ENCODE measurements around the gene SH3PXD2A.

- TF ChIP-seq CEBPB (IDR thresholded peaks at IDR 0.05; ENCODE audit: low read depth, low read length), result no peak
- TF ChIP-seq CTCF (conservative IDR thresholded peaks at IDR 0.05; ENCODE audit: low read depth, low read length), result no peak
- no peak for TF ChIP-seq FOS (IDR thresholded peaks at IDR 0.05; ENCODE audit: low read depth, low read length)
- no peak for TF ChIP-seq POLR2A (IDR thresholded peaks at IDR 0.05; ENCODE audit: low read depth, low read length)
- no peak for TF ChIP-seq RFX5 (IDR thresholded peaks at IDR 0.05; ENCODE audit: low read depth, low read length)
- no peak for TF ChIP-seq SMC3 (IDR thresholded peaks at IDR 0.05; ENCODE audit: low read depth, low read length)
- no peak for TF ChIP-seq USF2 (IDR thresholded peaks at IDR 0.05; ENCODE audit: low read depth, low read length)
- TF ChIP-seq RAD21 (IDR thresholded peaks at IDR 0.05; ENCODE audit: low read length), result no peak
- TF ChIP-seq MAFK (IDR thresholded peaks at IDR 0.05; ENCODE audit: low read depth, low read length), result no peak
- TF ChIP-seq CHD1 (IDR thresholded peaks at IDR 0.05; ENCODE audit: low read depth, low read length), result no peak
- no peak for TF ChIP-seq RCOR1 (IDR thresholded peaks at IDR 0.05; ENCODE audit: insufficient replicate concordance, low read length)
- TF ChIP-seq ELK1 (IDR thresholded peaks at IDR 0.05; ENCODE audit: borderline replicate concordance, low read depth, low read length), result no peak
- no peak for TF ChIP-seq NFE2L2 (IDR thresholded peaks at IDR 0.05; ENCODE audit: low read depth, low read length)
These were observed 35.0 kb downstream of the SH3PXD2A start for GRCh38 chr10:103820101-103821062.
